ENCODE data around the gene DGLUCY. TPM values are rescaled to one million over a fixed set of nuclear protein-coding genes. Genes with fewer than 3 reads are reported as not detected.
"Not testable (repeated sequence)": the region's sequence is repeated elsewhere in the genome, so short reads cannot be mapped to it uniquely, and the experiment has no call there.

The DGLUCY gene
- total and polyA plus RNA-seq, 2 of the 8 experiments (the other 6 are each of a cell fraction or from before 2014, with no cell fraction given) = 24.9 to 31.8 TPM

DNA sequence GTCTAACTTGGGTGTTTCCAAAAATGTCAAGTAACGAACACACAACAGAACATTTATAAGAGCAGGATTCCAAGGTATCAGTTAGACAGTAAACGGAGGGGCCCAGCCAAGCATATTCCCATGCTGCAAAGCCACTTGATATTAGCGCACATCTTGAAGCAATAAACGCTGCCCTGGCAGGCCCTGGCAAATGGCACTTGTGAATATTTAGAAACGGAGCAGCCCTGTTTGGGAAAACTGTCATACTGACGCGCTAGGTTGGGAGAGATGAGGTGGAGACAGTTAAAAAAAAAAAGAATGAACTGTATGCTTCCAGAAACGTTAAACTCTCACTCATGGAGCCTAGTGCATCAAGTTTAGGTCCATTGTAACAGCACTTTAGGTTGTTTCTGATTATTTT, 9.3 kb downstream of the DGLUCY start (continued):
- TF ChIP-seq SIN3A (conservative IDR thresholded peaks at IDR 0.05 in 1 of 2, IDR thresholded peaks at IDR 0.05 in 1 of 2; ENCODE audit: low read depth in 1 of 2, low read length in 2 of 2) = no peak
- TF ChIP-seq SP4 (IDR thresholded peaks at IDR 0.05; ENCODE audit: low read length) = no peak
- TF ChIP-seq GABPA (IDR thresholded peaks at IDR 0.05; ENCODE audit: borderline replicate concordance, insufficient read depth, low read length) = no peak
- no peak for TF ChIP-seq RBBP5 (IDR thresholded peaks at IDR 0.05; ENCODE audit: borderline replicate concordance, low read depth, low read length)
- TF ChIP-seq JUND (IDR thresholded peaks at IDR 0.05; ENCODE audit: low read length) = no peak
- TF ChIP-seq TAF7 (optimal IDR thresholded peaks at IDR 0.05; ENCODE audit: borderline replicate concordance, low read depth, low read length) = no peak

GRCh38 chr14:91124406-91125270, 10.8 kb downstream of the DGLUCY start:
- not testable (repeated sequence) for H3K9ac ChIP-seq (replicated peaks in 1 of 4; ENCODE audit: extremely low read depth in 1 of 4, low read depth in 3 of 4, low read length in 3 of 4); H2BK12ac ChIP-seq (ENCODE audit: low read depth, low read length); H3K27me3 ChIP-seq (replicated peaks in 1 of 4; ENCODE audit: control insufficient read depth in 3 of 4, extremely low read depth in 1 of 4, insufficient read depth in 3 of 4, low read length in 3 of 4); DNase-seq (ENCODE audit: low read depth in 1 of 2, low spot score in 2 of 2); FAIRE-seq; H3K79me2 ChIP-seq (ENCODE audit: control insufficient read depth in 1 of 2, insufficient read depth in 2 of 2, low read length in 2 of 2); H3K18ac ChIP-seq (ENCODE audit: extremely low read depth, low read length); H4K5ac ChIP-seq (ENCODE audit: insufficient read length, low read depth, low read length); H3K56ac ChIP-seq (replicated peaks; ENCODE audit: insufficient read length, low read depth, low read length); H2BK5ac ChIP-seq (ENCODE audit: low read depth, low read length); H2AK5ac ChIP-seq (ENCODE audit: low read depth, low read length); H3K14ac ChIP-seq (ENCODE audit: insufficient read length); H3K4ac ChIP-seq (replicated peaks; ENCODE audit: insufficient read length, low read depth, low read length); H3K4me2 ChIP-seq (ENCODE audit: insufficient read depth in 1 of 2, low read depth in 2 of 2, low read length in 2 of 2); H2BK120ac ChIP-seq (replicated peaks; ENCODE audit: low read depth, low read length); H2BK15ac ChIP-seq (ENCODE audit: low read length); H3K4me3 ChIP-seq (ENCODE audit: extremely low read depth in 1 of 4, insufficient read depth in 2 of 4, low read depth in 3 of 4, low read length in 4 of 4); H2BK20ac ChIP-seq (ENCODE audit: low read length); H4K8ac ChIP-seq (ENCODE audit: extremely low read depth, insufficient read depth, low read length); H3K9me3 ChIP-seq (ENCODE audit: insufficient read depth in 2 of 2, low read depth in 1 of 2, low read length in 1 of 2); H3K23ac ChIP-seq (ENCODE audit: insufficient read length); H4K91ac ChIP-seq (replicated peaks; ENCODE audit: insufficient read length, low read length); H3K27ac ChIP-seq (ENCODE audit: low read depth, low read length); H2AFZ ChIP-seq (ENCODE audit: low read length); H3K23me2 ChIP-seq (ENCODE audit: low read depth, low read length); H3K4me1 ChIP-seq (replicated peaks in 1 of 4; ENCODE audit: control insufficient read depth in 3 of 4, insufficient read depth in 4 of 4, low read length in 3 of 4); H3K79me1 ChIP-seq (ENCODE audit: low read depth, low read length); H3K36me3 ChIP-seq (ENCODE audit: control insufficient read depth in 2 of 4, insufficient read depth in 4 of 4, low read length in 3 of 4); H4K20me1 ChIP-seq (replicated peaks in 1 of 2; ENCODE audit: control insufficient read depth in 1 of 2, insufficient read depth in 2 of 2, low read length in 2 of 2)
- ChIA-PET POLR2A (ENCODE audit: partially characterized antibody) (interaction anchor here (1.0 to 1.7 kb wide), 2 partner anchors 10 to 64 kb away, joined by 4 to 5 read pairs; partner anchors contain the start of gene RPS6KA5), CTCF (ENCODE audit: partially characterized antibody) (interaction anchor here (0.7 to 3.6 kb wide), 5 partner anchors 14 to 83 kb away, joined by 3 to 22 read pairs (median 4); no protein-coding TSS in a partner anchor)
- 82% methylated on average over 5 of the region's 5 CpGs; no CpG with 5 or more reads in 1 of the 2 experiments for WGBS, 2 experiments (ENCODE audit: extremely low coverage in 1 of 2, insufficient coverage in 1 of 2, insufficient read length in 1 of 2, insufficient replicate concordance in 2 of 2, low coverage in 1 of 2, low lambda C conversion rate in 2 of 2, missing lambda C conversion rate in 1 of 2)
